HepG2 (cell line): Measurements from ENCODE around the gene ZNF865. TPM values are rescaled to one million over a fixed set of nuclear protein-coding genes. Genes with fewer than 3 reads are reported as not detected.

ENCODE experiments used
- ATAC-seq: fragments of 200-7000 bp; cut with Tn5 transposase; 3 replicates; pipeline ENCODE4 v1.9.1; 2020; ENCODE audit warnings: mild to moderate bottlenecking, moderate library complexity
- BruUV-seq: library from RNA; stranded (reverse); fragments of 400-500 nt; replicated peaks from 2 replicates; lab custom pipeline; 2021; lab: Mats Ljungman, UMichigan
- CTCF ChIA-PET: fragments of 300-600 bp; formaldehyde crosslinking; extraction: SDS; loops from one replicate; lab custom pipeline; 2021; ENCODE audit warnings: low total read pairs, inconsistent platforms, low intra/inter-chr PET ratio; lab: Yijun Ruan, JAX
- POLR2A ChIA-PET: fragments of 350-600 bp; sonication (Branson Sonifier 250); formaldehyde crosslinking; loops from one replicate; lab custom pipeline; 2020; ENCODE audit warnings: antibody characterized with exemption, inconsistent platforms; lab: Yijun Ruan, JAX
- DNase-seq: peaks from one replicate; pipeline ENCODE4 v3.0.0-alpha.2; 2015; ENCODE audit warnings: low spot score
- FAIRE-seq: peaks from 3 replicates; lab custom pipeline; 2011; peaks lifted over from hg19 to GRCh38; lab: Jason Lieb, UNC
- H2AFZ ChIP-seq: one replicate; pipeline ENCODE4 v1.6.1; 2011; ENCODE audit warnings: low read length, inconsistent platforms
- H3K27ac ChIP-seq: fragments of 300-600 bp; 3 replicates; pipeline ENCODE4 v1.8.0; 2011; ENCODE audit warnings: mixed run types, mild to moderate bottlenecking, mixed read lengths, low read length, inconsistent platforms; ENCODE audit not compliant: insufficient read depth; ENCODE audit errors: extremely low read length
- H3K27me3 ChIP-seq, 2 experiments: fragments of 200-600 bp in 1 of 2; 2 replicates in 1 of 2; 3 replicates in 1 of 2; pipeline versions ENCODE4 v1.6.0 to v1.8.0; 2011; ENCODE audit warnings: low read length in 2 of 2, mild to moderate bottlenecking in 2 of 2, moderate library complexity in 2 of 2, inconsistent platforms in 1 of 2; ENCODE audit not compliant: insufficient read depth in 2 of 2, control insufficient read depth in 1 of 2
- H3K36me3 ChIP-seq, 2 experiments: fragments of 200-600 bp in 1 of 2; replicated peaks in 1 of 2; 2 replicates in 1 of 2; 3 replicates in 1 of 2; pipeline versions ENCODE4 v1.5.1 to v1.8.0; 2011; ENCODE audit warnings: low read length in 2 of 2, inconsistent platforms in 1 of 2; ENCODE audit not compliant: insufficient read depth in 2 of 2, control insufficient read depth in 1 of 2
- H3K4me1 ChIP-seq: 2 replicates; pipeline ENCODE4 v1.5.1; 2012; ENCODE audit warnings: low read length, inconsistent platforms; ENCODE audit not compliant: insufficient read depth
- H3K4me2 ChIP-seq: 2 replicates; pipeline ENCODE4 v1.6.0; 2011; ENCODE audit warnings: low read depth, low read length, inconsistent platforms
- H3K4me3 ChIP-seq, 3 experiments: fragments of 200-600 bp in 1 of 3; sonication (generic), shearing (Covaris generic) in 1 of 3; replicated peaks in 1 of 3; 2 replicates each; pipeline ENCODE4 v1.5.1; 2011 to 2016; ENCODE audit warnings: low read length in 3 of 3, inconsistent platforms in 2 of 3, low read depth in 2 of 3, mild to moderate bottlenecking in 2 of 3, control low read depth in 1 of 3, mixed read lengths in 1 of 3; ENCODE audit not compliant: insufficient read depth in 1 of 3
- H3K79me2 ChIP-seq: one replicate; pipeline ENCODE4 v1.6.1; 2011; ENCODE audit warnings: low read length, inconsistent platforms; ENCODE audit not compliant: insufficient read depth
- H3K9ac ChIP-seq: 2 replicates; pipeline ENCODE4 v1.6.0; 2011; ENCODE audit warnings: mild to moderate bottlenecking, low read depth, low read length, inconsistent platforms; ENCODE audit not compliant: insufficient read depth
- H3K9me3 ChIP-seq: 2 replicates; pipeline ENCODE4 v1.5.1; 2012; ENCODE audit warnings: mild to moderate bottlenecking, low read length
- H4K20me1 ChIP-seq: 2 replicates; pipeline ENCODE4 v1.6.0; 2011; ENCODE audit warnings: inconsistent platforms, mild to moderate bottlenecking, low read length, moderate library complexity; ENCODE audit not compliant: insufficient read depth
- CCAR2 ChIP-seq: fragments of 200-400 bp; formaldehyde crosslinking; optimal IDR thresholded peaks from 2 replicates; pipeline ENCODE3; 2018; ENCODE audit warnings: low read depth, mild to moderate bottlenecking, low read length, moderate library complexity
- GABPB1 ChIP-seq: IDR thresholded peaks from 2 replicates; pipeline ENCODE4 v1.6.1; 2016; ENCODE audit warnings: mild to moderate bottlenecking, missing genetic modification reagents, moderate library complexity, missing compliant biosample characterization
- HNRNPH1 ChIP-seq: fragments of 200-400 bp; formaldehyde crosslinking; optimal IDR thresholded peaks from 2 replicates; pipeline ENCODE3; 2017; ENCODE audit warnings: mild to moderate bottlenecking, low read depth, low read length
- KDM5A ChIP-seq: fragments of 200-600 bp; sonication (generic); IDR thresholded peaks from 2 replicates; pipeline ENCODE4 v1.7.0; 2018; ENCODE audit warnings: antibody characterized with exemption, mild to moderate bottlenecking, low read length, borderline replicate concordance
- MIXL1 ChIP-seq: IDR thresholded peaks from 2 replicates; pipeline ENCODE4 v1.6.1; 2016
- NFIC ChIP-seq: IDR thresholded peaks from 2 replicates; pipeline ENCODE4 v1.6.1; 2012; ENCODE audit warnings: mild to moderate bottlenecking, low read length, inconsistent platforms
- PTBP1 ChIP-seq: fragments of 200-400 bp; formaldehyde crosslinking; IDR thresholded peaks from 2 replicates; pipeline ENCODE4 v1.6.1; 2018; ENCODE audit warnings: low read length, low read depth; ENCODE audit not compliant: poor library complexity, severe bottlenecking
- RBAK ChIP-seq: sonication (generic); formaldehyde crosslinking; IDR thresholded peaks from 2 replicates; pipeline ENCODE4 v1.5.1; 2020; ENCODE audit warnings: mild to moderate bottlenecking, missing genetic modification reagents
- SIX4 ChIP-seq: sonication (generic); formaldehyde crosslinking; IDR thresholded peaks from 2 replicates; pipeline ENCODE4 v1.4.0; 2020; ENCODE audit warnings: missing genetic modification reagents
- ZBTB38 ChIP-seq: sonication (generic); formaldehyde crosslinking; IDR thresholded peaks from 2 replicates; pipeline ENCODE4 v1.5.1; 2020; ENCODE audit warnings: mild to moderate bottlenecking, missing genetic modification reagents
- ZNF101 ChIP-seq: sonication (generic); formaldehyde crosslinking; IDR thresholded peaks from 2 replicates; pipeline ENCODE4 v1.4.0; 2020; ENCODE audit warnings: mild to moderate bottlenecking, low read depth, missing genetic modification reagents, borderline replicate concordance
- ZNF501 ChIP-seq: sonication (generic); formaldehyde crosslinking; IDR thresholded peaks from 2 replicates; pipeline ENCODE4 v1.5.1; 2020; ENCODE audit warnings: mild to moderate bottlenecking, moderate library complexity, missing genetic modification reagents
- ZNF766 ChIP-seq: sonication (generic); formaldehyde crosslinking; IDR thresholded peaks from 2 replicates; pipeline ENCODE4 v1.5.0; 2020; ENCODE audit warnings: missing genetic modification reagents, borderline replicate concordance
- WGBS: methylation state at CpG from one replicate; pipeline ENCODE4 v1.1.6; 2017; ENCODE audit warnings: low lambda C conversion rate; 5-methylcytosine and 5-hydroxymethylcytosine counted together
- in situ Hi-C: cut with HindIII; loops from 2 replicates; pipeline ENCODE4 v1.10.0; 2017; ENCODE audit warnings: low pct_unique_long_range_greater_than_20kb; ENCODE audit not compliant: extremely low pct_ligation_motif_present
- intact Hi-C: fragments of 100-400 bp; cut with micrococcal nuclease; formaldehyde crosslinking; loops from one replicate; pipeline ENCODE4 v1.10.0; 2022; ENCODE audit not compliant: unreplicated experiment
- polyA plus RNA-seq, 8 experiments: library from polyadenylated mRNA; depleted of rRNA in 3 of 8; stranded (reverse) in 7 of 8; unstranded in 1 of 8; fragments of >200 nt; fragmentation: Illumina TruSeq in 4 of 8; extraction: Trizol in 4 of 8; gene quantifications; 2 replicates each; pipeline versions ENCODE4 v1.2.1 to v1.2.3, GENCODE V29; 2011 to 2016; ENCODE audit warnings: low read depth in 4 of 8, missing spikeins in 1 of 8, mixed read lengths in 1 of 8; ENCODE audit not compliant: insufficient read depth in 1 of 8
- total RNA-seq, 5 experiments: library from RNA; depleted of rRNA; stranded (reverse); fragments of >200 nt; fragmentation: Illumina TruSeq; extraction: Trizol; gene quantifications; 2 replicates each; pipeline ENCODE4 v1.2.3, GENCODE V29; 2016; ENCODE audit warnings: low read depth in 1 of 5
- TF ChIP-seq, protein P1 (sequence below): sonication (generic); formaldehyde crosslinking; IDR thresholded peaks from 2 replicates; pipeline ENCODE4 v1.8.1; 2022; ENCODE audit warnings: mild to moderate bottlenecking, missing genetic modification reagents
- TF ChIP-seq, protein P2 (sequence below): sonication (generic); formaldehyde crosslinking; IDR thresholded peaks from 2 replicates; pipeline ENCODE4 v1.8.1; 2023; ENCODE audit warnings: mild to moderate bottlenecking, moderate library complexity, missing genetic modification reagents
- TF ChIP-seq, protein P3 (sequence below): sonication (generic); formaldehyde crosslinking; IDR thresholded peaks from 2 replicates; pipeline ENCODE4 v1.5.0; 2020; ENCODE audit warnings: mild to moderate bottlenecking, missing genetic modification reagents

ZNF865 gene
- total and polyA plus RNA-seq, 2 of the 13 experiments (the other 11 are each of a cell fraction or from before 2014, with no cell fraction given), result 0.93 to 1.0 TPM

DNA sequence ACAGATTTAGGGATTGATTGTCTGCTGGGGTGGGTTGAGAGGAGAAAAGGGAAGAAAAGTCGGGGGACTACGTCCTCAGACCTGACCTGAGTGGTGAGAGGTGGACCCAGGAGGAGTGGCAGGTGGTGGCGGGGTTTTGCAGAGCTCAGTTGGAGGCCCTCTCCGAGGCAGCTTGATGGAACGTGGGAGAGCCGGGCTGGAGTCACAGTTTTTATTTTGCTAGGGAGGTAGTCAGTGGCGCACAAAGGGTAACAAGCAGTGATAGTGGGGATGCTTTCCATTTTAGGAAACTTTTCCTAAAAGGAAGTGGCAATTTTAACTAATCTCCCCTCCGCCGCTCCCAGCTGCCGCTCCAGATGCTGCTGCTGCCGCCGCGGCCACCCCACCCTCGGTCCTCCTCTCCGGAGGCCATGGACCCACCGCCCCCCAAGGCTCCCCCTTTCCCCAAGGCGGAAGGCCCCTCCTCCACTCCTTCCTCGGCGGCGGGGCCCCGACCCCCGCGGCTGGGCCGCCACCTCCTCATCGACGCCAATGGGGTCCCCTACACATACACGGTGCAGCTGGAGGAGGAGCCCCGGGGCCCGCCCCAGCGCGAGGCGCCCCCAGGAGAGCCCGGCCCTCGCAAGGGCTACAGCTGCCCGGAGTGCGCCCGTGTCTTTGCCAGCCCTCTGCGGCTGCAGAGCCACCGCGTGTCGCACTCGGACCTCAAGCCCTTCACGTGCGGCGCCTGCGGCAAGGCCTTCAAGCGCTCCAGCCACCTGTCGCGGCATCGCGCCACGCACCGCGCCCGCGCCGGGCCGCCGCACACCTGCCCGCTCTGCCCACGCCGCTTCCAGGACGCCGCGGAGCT lies 36.9 kb downstream of the ZNF865 start (continued):
- peak; percentile 35 for TF ChIP-seq GABPB1 (CRISPR knock-in tag)
- TF ChIP-seq, protein P1, sequence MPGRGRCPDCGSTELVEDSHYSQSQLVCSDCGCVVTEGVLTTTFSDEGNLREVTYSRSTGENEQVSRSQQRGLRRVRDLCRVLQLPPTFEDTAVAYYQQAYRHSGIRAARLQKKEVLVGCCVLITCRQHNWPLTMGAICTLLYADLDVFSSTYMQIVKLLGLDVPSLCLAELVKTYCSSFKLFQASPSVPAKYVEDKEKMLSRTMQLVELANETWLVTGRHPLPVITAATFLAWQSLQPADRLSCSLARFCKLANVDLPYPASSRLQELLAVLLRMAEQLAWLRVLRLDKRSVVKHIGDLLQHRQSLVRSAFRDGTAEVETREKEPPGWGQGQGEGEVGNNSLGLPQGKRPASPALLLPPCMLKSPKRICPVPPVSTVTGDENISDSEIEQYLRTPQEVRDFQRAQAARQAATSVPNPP, result no peak
- TF ChIP-seq KDM5A, result no peak
- TF ChIP-seq SIX4, result no peak
- TF ChIP-seq MIXL1 (CRISPR knock-in tag), result no peak
- TF ChIP-seq ZBTB38 (CRISPR knock-in tag), result peak; percentile 84

DNA sequence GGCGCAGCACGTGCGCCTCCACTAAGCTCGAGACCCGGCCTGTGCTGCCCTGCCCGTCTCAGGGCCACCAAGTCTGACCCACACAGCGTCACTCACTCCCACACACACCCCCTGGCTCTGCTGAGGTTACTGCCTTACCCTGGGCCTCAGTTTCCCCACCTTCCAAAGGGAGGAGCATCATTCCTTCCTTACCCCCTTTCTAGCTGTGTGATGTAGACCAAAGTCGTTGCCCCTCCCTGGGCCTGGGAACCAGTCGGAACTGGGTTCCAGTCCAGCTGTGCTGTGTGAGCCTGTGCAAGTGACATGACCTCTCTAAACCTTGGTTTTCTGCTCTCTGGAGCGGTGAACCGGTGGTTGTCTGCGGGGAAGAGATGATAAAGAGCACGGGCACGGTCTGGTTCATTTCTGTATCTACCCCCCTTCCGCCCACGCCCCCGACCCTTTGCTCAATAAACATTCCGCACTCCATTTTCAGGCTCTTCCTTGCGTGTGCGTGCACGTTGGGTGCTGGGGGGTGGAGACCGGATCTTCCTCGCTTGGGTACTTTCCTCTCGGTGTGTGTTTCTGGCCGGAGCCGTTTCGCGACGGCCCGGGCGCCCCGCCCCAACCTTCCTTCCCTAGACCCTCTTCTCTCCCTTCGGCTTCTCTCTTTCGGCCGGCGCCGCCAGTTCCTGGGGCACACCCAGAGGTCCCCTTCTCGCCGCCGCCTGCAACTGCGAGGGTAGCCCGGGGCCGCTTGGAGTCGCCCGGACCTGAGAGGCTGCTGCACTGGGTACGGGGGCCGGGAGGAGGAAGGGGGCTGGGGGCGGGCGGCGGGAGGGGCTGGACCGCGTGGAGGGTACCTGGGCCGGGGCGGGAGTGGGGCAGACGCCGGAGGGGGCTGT lies 37.8 kb downstream of the ZNF865 start, which contains the start of gene ZNF581:
ZNF581 (plus strand) TSS at position 647 of the 884 bp plus-strand sequence. CDS start 923 bp downstream, outside the sequence.
- Histone ChIP-seq H3K36me3 (peaks cover 0 to 10% of the 10 kb centered on the region in 2 experiments; a peak in 2 of 5 replicates), H4K20me1 (no peaks in the 10 kb centered on the region), H3K9ac (peak within 1 kb of the TSS; percentile 84), H3K9me3 (no peaks in the 10 kb centered on the region), H3K79me2 (peaks cover 39% of the 10 kb centered on the region), H3K4me3 (peak within 1 kb of the TSS; percentile 92 to 96 (median 92)), H3K4me1 (peaks cover 57% of the 10 kb centered on the region), H3K4me2 (peak within 1 kb of the TSS; percentile 96), H3K27ac (peak within 1 kb of the TSS; percentile 79), H3K27me3 (no peaks in the 10 kb centered on the region; a peak in 1 of 5 replicates), H2AFZ (no peak within 1 kb of the TSS)
- CTCF ChIA-PET, result interaction anchor here (1.7 kb wide), 1 partner anchor 11 kb away, joined by 4 read pairs; no protein-coding TSS in a partner anchor
- intact Hi-C loops (no loop called here), in situ Hi-C loops (no loop called here)
- peak; percentile 69 for FAIRE-seq
- peak; percentile 47 for ATAC-seq
- BruUV-seq, result no TSS peak
- POLR2A ChIA-PET, result interaction anchor here (0.5 to 2.4 kb wide), 6 partner anchors 10 to 167 kb away, joined by 3 to 19 read pairs (median 9); partner anchors contain the start of genes U2AF2, ZNF628 and ZNF784
- 3% methylated on average over 36 of the region's 56 CpGs for WGBS
- peak; percentile 57 for DNase-seq
- TF ChIP-seq PTBP1 (no peak), CCAR2 (peak; percentile 43), ZNF101 (CRISPR knock-in tag) (no peak), RBAK (CRISPR knock-in tag) (no peak), HNRNPH1 (peak; percentile 25), NFIC (no peak), ZNF501 (CRISPR knock-in tag) (peak; percentile 90), ZNF766 (CRISPR knock-in tag) (no peak)
- TF ChIP-seq, protein P2, sequence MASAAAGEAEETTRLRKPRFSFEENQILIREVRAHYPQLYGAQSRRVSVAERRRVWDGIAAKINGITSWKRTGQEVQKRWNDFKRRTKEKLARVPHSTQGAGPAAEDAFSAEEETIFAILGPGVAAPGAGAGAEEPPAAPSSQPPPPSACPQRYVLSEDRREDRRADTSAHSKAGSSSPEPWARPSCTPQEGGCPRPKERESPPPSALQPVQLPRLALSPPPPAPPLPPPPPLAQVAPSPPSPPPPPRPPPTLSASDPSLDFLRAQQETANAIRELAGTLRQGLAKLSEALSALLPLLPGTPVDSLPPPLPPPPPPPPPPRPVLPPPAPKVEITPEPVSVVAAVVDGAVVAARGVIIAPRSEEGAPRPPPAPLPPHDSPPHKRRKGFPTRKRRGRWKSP, result 0 out of 2 replicates have a peak, but pooled peaks have one; percentile 64
- TF ChIP-seq, protein P3, sequence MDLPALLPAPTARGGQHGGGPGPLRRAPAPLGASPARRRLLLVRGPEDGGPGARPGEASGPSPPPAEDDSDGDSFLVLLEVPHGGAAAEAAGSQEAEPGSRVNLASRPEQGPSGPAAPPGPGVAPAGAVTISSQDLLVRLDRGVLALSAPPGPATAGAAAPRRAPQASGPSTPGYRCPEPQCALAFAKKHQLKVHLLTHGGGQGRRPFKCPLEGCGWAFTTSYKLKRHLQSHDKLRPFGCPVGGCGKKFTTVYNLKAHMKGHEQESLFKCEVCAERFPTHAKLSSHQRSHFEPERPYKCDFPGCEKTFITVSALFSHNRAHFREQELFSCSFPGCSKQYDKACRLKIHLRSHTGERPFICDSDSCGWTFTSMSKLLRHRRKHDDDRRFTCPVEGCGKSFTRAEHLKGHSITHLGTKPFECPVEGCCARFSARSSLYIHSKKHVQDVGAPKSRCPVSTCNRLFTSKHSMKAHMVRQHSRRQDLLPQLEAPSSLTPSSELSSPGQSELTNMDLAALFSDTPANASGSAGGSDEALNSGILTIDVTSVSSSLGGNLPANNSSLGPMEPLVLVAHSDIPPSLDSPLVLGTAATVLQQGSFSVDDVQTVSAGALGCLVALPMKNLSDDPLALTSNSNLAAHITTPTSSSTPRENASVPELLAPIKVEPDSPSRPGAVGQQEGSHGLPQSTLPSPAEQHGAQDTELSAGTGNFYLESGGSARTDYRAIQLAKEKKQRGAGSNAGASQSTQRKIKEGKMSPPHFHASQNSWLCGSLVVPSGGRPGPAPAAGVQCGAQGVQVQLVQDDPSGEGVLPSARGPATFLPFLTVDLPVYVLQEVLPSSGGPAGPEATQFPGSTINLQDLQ (CRISPR knock-in tag), result no peak
